SK-N-SH (cell line): ENCODE data around the gene ATP4A.

Experiments used
- SIN3A ChIP-seq: IDR thresholded peaks from 2 replicates; pipeline ENCODE4 v1.6.1; 2012; ENCODE audit warnings: low read depth, mild to moderate bottlenecking, low read length, moderate library complexity, borderline replicate concordance
- TF ChIP-seq, protein P1 (sequence below): fragments of 200-600 bp; sonication (generic); IDR thresholded peaks from 2 replicates; pipeline ENCODE4 v1.6.1; 2017; ENCODE audit warnings: antibody characterized with exemption, mild to moderate bottlenecking, moderate library complexity

- TF ChIP-seq, protein P1, sequence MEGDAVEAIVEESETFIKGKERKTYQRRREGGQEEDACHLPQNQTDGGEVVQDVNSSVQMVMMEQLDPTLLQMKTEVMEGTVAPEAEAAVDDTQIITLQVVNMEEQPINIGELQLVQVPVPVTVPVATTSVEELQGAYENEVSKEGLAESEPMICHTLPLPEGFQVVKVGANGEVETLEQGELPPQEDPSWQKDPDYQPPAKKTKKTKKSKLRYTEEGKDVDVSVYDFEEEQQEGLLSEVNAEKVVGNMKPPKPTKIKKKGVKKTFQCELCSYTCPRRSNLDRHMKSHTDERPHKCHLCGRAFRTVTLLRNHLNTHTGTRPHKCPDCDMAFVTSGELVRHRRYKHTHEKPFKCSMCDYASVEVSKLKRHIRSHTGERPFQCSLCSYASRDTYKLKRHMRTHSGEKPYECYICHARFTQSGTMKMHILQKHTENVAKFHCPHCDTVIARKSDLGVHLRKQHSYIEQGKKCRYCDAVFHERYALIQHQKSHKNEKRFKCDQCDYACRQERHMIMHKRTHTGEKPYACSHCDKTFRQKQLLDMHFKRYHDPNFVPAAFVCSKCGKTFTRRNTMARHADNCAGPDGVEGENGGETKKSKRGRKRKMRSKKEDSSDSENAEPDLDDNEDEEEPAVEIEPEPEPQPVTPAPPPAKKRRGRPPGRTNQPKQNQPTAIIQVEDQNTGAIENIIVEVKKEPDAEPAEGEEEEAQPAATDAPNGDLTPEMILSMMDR: no peak
- TF ChIP-seq SIN3A: no peak
Measured at GRCh38 chr19:35578707-35579106, 15.2 kb upstream of the ATP4A start.
